Measurements from ENCODE around the gene SRSF2.

- no peak for TF ChIP-seq CEBPB (IDR thresholded peaks at IDR 0.05)
- TF ChIP-seq CTCF (IDR thresholded peaks at IDR 0.05), result no peak
- TF ChIP-seq RFX5 (IDR thresholded peaks at IDR 0.05), result no peak
- no peak for TF ChIP-seq POLR2A (IDR thresholded peaks at IDR 0.05; ENCODE audit: low read length)
- TF ChIP-seq ESRRA (IDR thresholded peaks at IDR 0.05; ENCODE audit: borderline replicate concordance, low read length), result no peak
- TF ChIP-seq HDAC2 (IDR thresholded peaks at IDR 0.05), result no peak
- no peak for TF ChIP-seq MAFK (IDR thresholded peaks at IDR 0.05; ENCODE audit: partially characterized antibody)
Measured at GRCh38 chr17:76702076-76702475, 35.1 kb downstream of the SRSF2 start.
